Measurements from ENCODE around the gene SUMO2. TPM values are rescaled to one million over a fixed set of nuclear protein-coding genes. Genes with fewer than 3 reads are reported as not detected.

The SUMO2 gene
- polyA plus RNA-seq, 3 donors = 64.9 to 318 (median 282) TPM

DNA sequence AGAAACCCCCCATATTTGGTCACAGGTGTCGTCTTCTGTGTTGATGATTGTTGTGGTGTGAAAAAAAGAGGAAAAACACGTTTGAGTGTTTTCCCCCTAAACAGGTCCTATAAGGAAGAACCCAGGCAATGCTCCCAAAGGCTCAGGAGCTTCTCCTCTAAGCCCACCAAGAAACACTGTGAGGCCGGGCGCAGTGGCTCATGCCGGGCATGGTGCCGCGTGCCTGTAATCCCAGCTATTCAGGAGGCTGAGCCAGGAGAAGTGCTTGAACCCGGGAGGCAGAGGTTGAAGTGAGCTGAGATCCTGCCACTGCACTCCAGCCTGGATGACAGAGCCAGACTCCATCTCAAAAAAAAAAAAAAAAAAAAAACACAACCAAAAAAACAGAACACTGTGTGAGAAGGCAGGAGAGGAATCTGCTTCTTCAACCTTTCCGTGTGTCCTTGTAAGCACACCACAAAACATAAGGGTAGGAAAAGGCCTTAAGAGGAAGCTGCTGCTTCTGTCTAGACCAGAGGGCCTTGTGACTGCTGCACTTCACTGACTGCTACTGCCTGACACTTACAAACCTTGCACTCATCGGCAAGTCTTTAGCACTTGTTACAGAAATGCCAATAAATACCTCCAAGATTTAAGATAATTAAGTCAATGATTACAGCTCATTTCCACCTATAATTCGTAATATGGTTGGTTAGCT, 37.8 kb downstream of the SUMO2 start:
- no peak overlapping the region for H3K9ac ChIP-seq (ENCODE audit: insufficient read depth, low read length, poor library complexity, severe bottlenecking)
- H3K27ac ChIP-seq (ENCODE audit: low read depth in 1 of 2, low read length in 2 of 2) = peak overlapping the region in 1 of 2 donors; percentile 78
- DNase-seq = no peak
- no peaks in the 10 kb centered on the region for H3K9me3 ChIP-seq (replicated peaks in 1 of 2; ENCODE audit: control insufficient read depth in 1 of 2, insufficient read depth in 1 of 2, low read length in 2 of 2)
- H3K4me3 ChIP-seq (replicated peaks in 1 of 3; ENCODE audit: low read depth in 2 of 3, low read length in 3 of 3) = no peak overlapping the region
- intact Hi-C loops (cut with micrococcal nuclease) = no loop called here
- no peaks in the 10 kb centered on the region for H3K27me3 ChIP-seq (ENCODE audit: control insufficient read depth in 2 of 2, insufficient read depth in 2 of 2, low read length in 2 of 2)
- H3K79me2 ChIP-seq (ENCODE audit: insufficient read depth, low read length) = peaks cover 50% of the 10 kb centered on the region
- H3K4me1 ChIP-seq (ENCODE audit: control insufficient read depth in 1 of 2, insufficient read depth in 2 of 2, low read length in 2 of 2) = peaks cover 34 to 37% of the 10 kb centered on the region in 2 donors
- no peak overlapping the region for H3K4me3 Mint-ChIP-seq
- TF ChIP-seq, protein P1, sequence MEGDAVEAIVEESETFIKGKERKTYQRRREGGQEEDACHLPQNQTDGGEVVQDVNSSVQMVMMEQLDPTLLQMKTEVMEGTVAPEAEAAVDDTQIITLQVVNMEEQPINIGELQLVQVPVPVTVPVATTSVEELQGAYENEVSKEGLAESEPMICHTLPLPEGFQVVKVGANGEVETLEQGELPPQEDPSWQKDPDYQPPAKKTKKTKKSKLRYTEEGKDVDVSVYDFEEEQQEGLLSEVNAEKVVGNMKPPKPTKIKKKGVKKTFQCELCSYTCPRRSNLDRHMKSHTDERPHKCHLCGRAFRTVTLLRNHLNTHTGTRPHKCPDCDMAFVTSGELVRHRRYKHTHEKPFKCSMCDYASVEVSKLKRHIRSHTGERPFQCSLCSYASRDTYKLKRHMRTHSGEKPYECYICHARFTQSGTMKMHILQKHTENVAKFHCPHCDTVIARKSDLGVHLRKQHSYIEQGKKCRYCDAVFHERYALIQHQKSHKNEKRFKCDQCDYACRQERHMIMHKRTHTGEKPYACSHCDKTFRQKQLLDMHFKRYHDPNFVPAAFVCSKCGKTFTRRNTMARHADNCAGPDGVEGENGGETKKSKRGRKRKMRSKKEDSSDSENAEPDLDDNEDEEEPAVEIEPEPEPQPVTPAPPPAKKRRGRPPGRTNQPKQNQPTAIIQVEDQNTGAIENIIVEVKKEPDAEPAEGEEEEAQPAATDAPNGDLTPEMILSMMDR (IDR thresholded peaks at IDR 0.05) = no peak
- H3K9me3 Mint-ChIP-seq = peaks cover 0 to 2% (median 0%) of the 10 kb centered on the region in 7 donors
- peaks cover 41% of the 10 kb centered on the region for H3K4me1 Mint-ChIP-seq
- H3K36me3 Mint-ChIP-seq = peaks cover 57 to 83% of the 10 kb centered on the region in 2 donors
- no peaks in the 10 kb centered on the region for H4K20me1 ChIP-seq (ENCODE audit: insufficient read depth, low read length)
- WGBS (ENCODE audit: insufficient coverage) = 100% methylated on average over 2 of the region's 11 CpGs
- H3K36me3 ChIP-seq (replicated peaks in 1 of 2; ENCODE audit: control insufficient read depth in 1 of 2, insufficient read depth in 2 of 2, low read length in 2 of 2) = peaks cover 47 to 71% of the 10 kb centered on the region in 2 donors
- H3K27ac Mint-ChIP-seq = peak overlapping the region in 2 of 7 donors; percentile 16 to 67
- H3K27me3 Mint-ChIP-seq (ENCODE audit: low read depth in 3 of 3) = no peaks in the 10 kb centered on the region
- no peak overlapping the region for H3K4me2 ChIP-seq (replicated peaks; ENCODE audit: extremely low read depth, low read length, poor library complexity, severe bottlenecking)
- no peak overlapping the region for H2AFZ ChIP-seq (ENCODE audit: insufficient read depth, low read depth, low read length, poor library complexity, severe bottlenecking)

DNA sequence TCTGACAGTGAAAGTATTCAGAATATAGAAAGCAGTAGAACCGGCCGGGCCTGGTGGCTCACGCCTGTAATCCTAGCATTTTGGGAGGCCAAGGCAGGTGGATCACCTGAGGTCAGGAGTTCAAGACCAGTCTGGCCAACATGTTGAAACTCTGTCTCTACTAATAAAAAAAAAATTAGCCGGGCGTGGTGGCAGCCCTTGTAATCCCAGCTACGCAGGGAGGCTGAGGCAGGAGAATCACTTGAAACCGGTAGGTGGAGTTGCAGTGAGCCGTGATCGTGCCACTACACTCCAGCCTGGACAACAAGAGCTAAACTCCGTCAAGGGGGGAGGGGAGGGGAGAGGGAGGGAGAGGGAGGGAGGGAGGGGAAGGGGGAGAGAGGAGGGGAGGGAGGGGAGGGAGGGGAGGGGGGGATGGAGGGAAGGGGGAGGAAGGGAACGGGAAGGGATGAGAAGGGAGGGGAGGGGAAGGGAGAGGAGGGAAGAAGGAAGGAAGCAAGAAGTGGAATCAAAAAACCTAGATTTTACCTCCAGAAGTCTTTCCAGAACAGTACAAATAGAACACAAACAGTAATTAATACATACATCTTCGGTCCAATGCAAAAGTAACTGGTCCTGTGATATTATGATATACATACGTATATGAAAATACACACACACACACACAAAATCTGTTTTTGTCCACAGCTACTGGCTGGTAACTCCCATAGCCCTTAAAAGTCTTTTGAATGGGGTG, 40.4 kb downstream of the SUMO2 start:
- H3K27me3 Mint-ChIP-seq (ENCODE audit: low read depth in 3 of 3) = no peaks in the 10 kb centered on the region
- intact Hi-C loops (cut with micrococcal nuclease) = no loop called here
- H3K36me3 ChIP-seq (replicated peaks in 1 of 2; ENCODE audit: control insufficient read depth in 1 of 2, insufficient read depth in 2 of 2, low read length in 2 of 2) = peaks cover 57 to 94% of the 10 kb centered on the region in 2 donors
- WGBS (ENCODE audit: insufficient coverage) = no CpG with 5 or more reads among the region's 13 CpGs
- peaks cover 58 to 86% of the 10 kb centered on the region in 2 donors for H3K36me3 Mint-ChIP-seq
- H3K79me2 ChIP-seq (ENCODE audit: insufficient read depth, low read length) = peaks cover 30% of the 10 kb centered on the region
- no peak overlapping the region for H3K4me3 Mint-ChIP-seq
- H3K4me3 ChIP-seq (replicated peaks in 1 of 3; ENCODE audit: low read depth in 2 of 3, low read length in 3 of 3) = no peak overlapping the region
- no peak for DNase-seq
- peaks cover 14 to 17% of the 10 kb centered on the region in 2 donors for H3K4me1 ChIP-seq (ENCODE audit: control insufficient read depth in 1 of 2, insufficient read depth in 2 of 2, low read length in 2 of 2)
- H3K9me3 ChIP-seq (replicated peaks in 1 of 2; ENCODE audit: control insufficient read depth in 1 of 2, insufficient read depth in 1 of 2, low read length in 2 of 2) = no peaks in the 10 kb centered on the region
- no peak overlapping the region for H3K9ac ChIP-seq (ENCODE audit: insufficient read depth, low read length, poor library complexity, severe bottlenecking)
- H3K27ac Mint-ChIP-seq = no peak overlapping the region
- H2AFZ ChIP-seq (ENCODE audit: insufficient read depth, low read depth, low read length, poor library complexity, severe bottlenecking) = no peak overlapping the region
- H3K27me3 ChIP-seq (ENCODE audit: control insufficient read depth in 2 of 2, insufficient read depth in 2 of 2, low read length in 2 of 2) = no peaks in the 10 kb centered on the region
- H3K4me1 Mint-ChIP-seq = peaks cover 21% of the 10 kb centered on the region
- H4K20me1 ChIP-seq (ENCODE audit: insufficient read depth, low read length) = no peaks in the 10 kb centered on the region
- no peak overlapping the region for H3K27ac ChIP-seq (ENCODE audit: low read depth in 1 of 2, low read length in 2 of 2)
- H3K4me2 ChIP-seq (replicated peaks; ENCODE audit: extremely low read depth, low read length, poor library complexity, severe bottlenecking) = no peak overlapping the region
- H3K9me3 Mint-ChIP-seq = no peaks in the 10 kb centered on the region
- TF ChIP-seq, protein P1 (IDR thresholded peaks at IDR 0.05) = no peak

All from CD14-positive monocyte (primary cell).